HepG2 (cell line): ENCODE measurements around the gene RPL23. TPM values are rescaled to one million over a fixed set of nuclear protein-coding genes. Genes with fewer than 3 reads are reported as not detected.

Experiments
- AKNA ChIP-seq: sonication (generic); formaldehyde crosslinking; IDR thresholded peaks from 2 replicates; pipeline ENCODE4 v1.4.0; 2020; ENCODE audit warnings: missing genetic modification reagents, borderline replicate concordance
- BHLHE40 ChIP-seq: IDR thresholded peaks from 2 replicates; pipeline ENCODE4 v1.6.1; 2011; ENCODE audit warnings: low read length, improper control_type of control experiment
- CHD2 ChIP-seq: IDR thresholded peaks from 2 replicates; pipeline ENCODE4 v1.6.1; 2011; ENCODE audit warnings: low read depth, low read length, improper control_type of control experiment
- FOXA1 ChIP-seq, 2 experiments: fragments of 450-650 bp in 1 of 2; sonication (generic) in 1 of 2; formaldehyde crosslinking in 1 of 2; IDR thresholded peaks; 2 replicates each; pipeline versions ENCODE4 v1.4.0 to v1.6.1; 2016 to 2020; ENCODE audit warnings: missing genetic modification reagents in 1 of 2
- GATAD1 ChIP-seq: IDR thresholded peaks from 2 replicates; pipeline ENCODE4 v1.6.1; 2016; ENCODE audit warnings: missing genetic modification reagents, missing compliant biosample characterization
- GRHL1 ChIP-seq: sonication (generic); formaldehyde crosslinking; conservative IDR thresholded peaks from 2 replicates; pipeline ENCODE4 v1.8.0; 2022; ENCODE audit warnings: missing genetic modification reagents
- JDP2 ChIP-seq: sonication (generic); formaldehyde crosslinking; IDR thresholded peaks from 2 replicates; pipeline ENCODE4 v1.8.1; 2022; ENCODE audit warnings: missing genetic modification reagents, borderline replicate concordance
- KAT7 ChIP-seq: IDR thresholded peaks from 2 replicates; pipeline ENCODE4 v1.6.1; 2018; ENCODE audit warnings: borderline replicate concordance, missing compliant biosample characterization
- MYC ChIP-seq: sonication (generic); formaldehyde crosslinking; IDR thresholded peaks from 2 replicates; pipeline ENCODE4 v1.9.0; 2021; ENCODE audit warnings: missing genetic modification reagents, borderline replicate concordance
- ZBTB43 ChIP-seq: sonication (generic); formaldehyde crosslinking; conservative IDR thresholded peaks from 2 replicates; pipeline ENCODE4 v1.4.0; 2020; ENCODE audit warnings: missing genetic modification reagents
- ZNF17 ChIP-seq: sonication (generic); formaldehyde crosslinking; IDR thresholded peaks from 2 replicates; pipeline ENCODE4 v1.5.0; 2020; ENCODE audit warnings: mild to moderate bottlenecking, missing genetic modification reagents
- ZNF207 ChIP-seq: fragments of 450-650 bp; IDR thresholded peaks from 2 replicates; pipeline ENCODE4 v1.6.1; 2016; ENCODE audit warnings: antibody characterized with exemption, borderline replicate concordance
- ZNF230 ChIP-seq: sonication (generic); formaldehyde crosslinking; IDR thresholded peaks from 2 replicates; pipeline ENCODE4 v1.4.0; 2020; ENCODE audit warnings: mild to moderate bottlenecking, missing genetic modification reagents
- ZNF432 ChIP-seq: sonication (generic); formaldehyde crosslinking; IDR thresholded peaks from 2 replicates; pipeline ENCODE4 v1.5.0; 2020; ENCODE audit warnings: missing genetic modification reagents, mild to moderate bottlenecking, borderline replicate concordance
- ZNF549 ChIP-seq: sonication (generic); formaldehyde crosslinking; IDR thresholded peaks from 2 replicates; pipeline ENCODE4 v1.5.0; 2020; ENCODE audit warnings: missing genetic modification reagents
- ZNF616 ChIP-seq: sonication (generic); formaldehyde crosslinking; IDR thresholded peaks from 2 replicates; pipeline ENCODE4 v1.5.0; 2020; ENCODE audit warnings: low read depth, mild to moderate bottlenecking, missing genetic modification reagents
- ZNF746 ChIP-seq: sonication (generic); formaldehyde crosslinking; IDR thresholded peaks from 2 replicates; pipeline ENCODE4 v1.8.0; 2022; ENCODE audit warnings: mild to moderate bottlenecking, missing genetic modification reagents
- ZNF773 ChIP-seq: sonication (generic); formaldehyde crosslinking; IDR thresholded peaks from 2 replicates; pipeline ENCODE4 v1.4.0; 2020; ENCODE audit warnings: missing genetic modification reagents, borderline replicate concordance
- ZNF780A ChIP-seq: sonication (generic); formaldehyde crosslinking; IDR thresholded peaks from 2 replicates; pipeline ENCODE4 v1.8.0; 2022; ENCODE audit warnings: mild to moderate bottlenecking, missing genetic modification reagents, moderate library complexity
- polyA plus RNA-seq, 8 experiments: library from polyadenylated mRNA; depleted of rRNA in 3 of 8; stranded (reverse) in 7 of 8; unstranded in 1 of 8; fragments of >200 nt; fragmentation: Illumina TruSeq in 4 of 8; extraction: Trizol in 4 of 8; gene quantifications; 2 replicates each; pipeline versions ENCODE4 v1.2.1 to v1.2.3, GENCODE V29; 2011 to 2016; ENCODE audit warnings: low read depth in 4 of 8, missing spikeins in 1 of 8, mixed read lengths in 1 of 8; ENCODE audit not compliant: insufficient read depth in 1 of 8
- total RNA-seq, 5 experiments: library from RNA; depleted of rRNA; stranded (reverse); fragments of >200 nt; fragmentation: Illumina TruSeq; extraction: Trizol; gene quantifications; 2 replicates each; pipeline ENCODE4 v1.2.3, GENCODE V29; 2016; ENCODE audit warnings: low read depth in 1 of 5

RPL23 gene
- total and polyA plus RNA-seq, 2 of the 13 experiments (the other 11 are each of a cell fraction or from before 2014, with no cell fraction given): 2,790 to 4,860 TPM

GRCh38 chr17:38871247-38872015 lies 17.9 kb upstream of the RPL23 start (continued):
- TF ChIP-seq ZNF230 (CRISPR knock-in tag): no peak
- TF ChIP-seq CHD2: peak; percentile 40; the same call in 1 of the 2 replicates
- no peak for TF ChIP-seq FOXA1 (IDR thresholded peaks at IDR 0.05)
- peak; percentile 55; the same call in 1 of the 2 replicates for TF ChIP-seq FOXA1 (CRISPR knock-in tag; IDR thresholded peaks at IDR 0.05)
- peak; percentile 55; the same call in 1 of the 2 replicates for TF ChIP-seq BHLHE40
- no peak for TF ChIP-seq ZBTB43
- peak; percentile 90 for TF ChIP-seq ZNF746 (CRISPR knock-in tag)
- TF ChIP-seq ZNF207: no peak
- TF ChIP-seq GATAD1 (CRISPR knock-in tag): peak; percentile 84
- no peak for TF ChIP-seq ZNF17
- TF ChIP-seq KAT7 (CRISPR knock-in tag): peak; percentile 85; the same call in 1 of the 2 replicates
- TF ChIP-seq AKNA (CRISPR knock-in tag): no peak
- TF ChIP-seq ZNF432 (CRISPR knock-in tag): no peak
- no peak for TF ChIP-seq JDP2 (CRISPR knock-in tag)
- 0 out of 2 replicates have a peak, but pooled peaks have one; percentile 9 for TF ChIP-seq ZNF616 (CRISPR knock-in tag)
- TF ChIP-seq ZNF549: no peak
- peak; percentile 70; the same call in 1 of the 2 replicates for TF ChIP-seq MYC
- TF ChIP-seq GRHL1: no peak
- no peak for TF ChIP-seq ZNF780A (CRISPR knock-in tag)
- 0 out of 2 replicates have a peak, but pooled peaks have one; percentile 3 for TF ChIP-seq ZNF773 (CRISPR knock-in tag)
